ENCODE data around the gene DCAF16. TPM values are rescaled to one million over a fixed set of nuclear protein-coding genes. Genes with fewer than 3 reads are reported as not detected.

The DCAF16 gene
- total RNA-seq, 4 donors from 2014 or later: 23.4 to 28.7 (median 26.3) TPM

DNA sequence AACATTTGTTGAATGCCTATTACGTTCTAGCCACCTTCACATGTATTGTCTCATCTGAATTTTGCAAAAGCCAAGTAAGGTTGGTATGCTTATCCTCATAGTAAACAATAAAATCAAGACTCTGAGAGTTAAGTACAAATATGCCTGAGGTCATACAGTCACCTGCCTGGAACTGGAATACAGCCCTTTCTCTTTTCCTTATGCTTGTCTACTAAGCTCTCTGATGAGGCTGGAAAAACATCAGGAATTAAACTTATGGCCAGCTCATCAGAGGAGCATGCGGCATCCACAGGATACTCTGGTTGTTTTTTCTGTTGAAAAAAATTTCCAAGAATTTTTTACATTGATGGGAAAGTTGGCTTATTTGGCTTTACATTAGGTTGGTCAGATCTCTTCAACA, 35.7 kb upstream of the DCAF16 start:
- Histone ChIP-seq H3K27ac (replicated peaks in 1 of 4) (no peak overlapping the region), H3K4me3 (no peak overlapping the region), H3K9me3 (no peaks in the 10 kb centered on the region), H3K4me1 (no peaks in the 10 kb centered on the region), H3K36me3 (no peaks in the 10 kb centered on the region), H3K27me3 (no peaks in the 10 kb centered on the region)
- TF ChIP-seq EP300 (IDR thresholded peaks at IDR 0.05) (no peak), POLR2A (IDR thresholded peaks at IDR 0.05; ENCODE audit: low read depth) (no peak), POLR2AphosphoS5 (IDR thresholded peaks at IDR 0.05) (no peak)
- TF ChIP-seq, protein P1, sequence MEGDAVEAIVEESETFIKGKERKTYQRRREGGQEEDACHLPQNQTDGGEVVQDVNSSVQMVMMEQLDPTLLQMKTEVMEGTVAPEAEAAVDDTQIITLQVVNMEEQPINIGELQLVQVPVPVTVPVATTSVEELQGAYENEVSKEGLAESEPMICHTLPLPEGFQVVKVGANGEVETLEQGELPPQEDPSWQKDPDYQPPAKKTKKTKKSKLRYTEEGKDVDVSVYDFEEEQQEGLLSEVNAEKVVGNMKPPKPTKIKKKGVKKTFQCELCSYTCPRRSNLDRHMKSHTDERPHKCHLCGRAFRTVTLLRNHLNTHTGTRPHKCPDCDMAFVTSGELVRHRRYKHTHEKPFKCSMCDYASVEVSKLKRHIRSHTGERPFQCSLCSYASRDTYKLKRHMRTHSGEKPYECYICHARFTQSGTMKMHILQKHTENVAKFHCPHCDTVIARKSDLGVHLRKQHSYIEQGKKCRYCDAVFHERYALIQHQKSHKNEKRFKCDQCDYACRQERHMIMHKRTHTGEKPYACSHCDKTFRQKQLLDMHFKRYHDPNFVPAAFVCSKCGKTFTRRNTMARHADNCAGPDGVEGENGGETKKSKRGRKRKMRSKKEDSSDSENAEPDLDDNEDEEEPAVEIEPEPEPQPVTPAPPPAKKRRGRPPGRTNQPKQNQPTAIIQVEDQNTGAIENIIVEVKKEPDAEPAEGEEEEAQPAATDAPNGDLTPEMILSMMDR (IDR thresholded peaks at IDR 0.05): no peak
- DNase-seq (ENCODE audit: extremely low spot score): no peak
- 93% methylated on average over 2 of the region's 2 CpGs for WGBS
- intact Hi-C loops (cut with DNase I): no loop called here

DNA sequence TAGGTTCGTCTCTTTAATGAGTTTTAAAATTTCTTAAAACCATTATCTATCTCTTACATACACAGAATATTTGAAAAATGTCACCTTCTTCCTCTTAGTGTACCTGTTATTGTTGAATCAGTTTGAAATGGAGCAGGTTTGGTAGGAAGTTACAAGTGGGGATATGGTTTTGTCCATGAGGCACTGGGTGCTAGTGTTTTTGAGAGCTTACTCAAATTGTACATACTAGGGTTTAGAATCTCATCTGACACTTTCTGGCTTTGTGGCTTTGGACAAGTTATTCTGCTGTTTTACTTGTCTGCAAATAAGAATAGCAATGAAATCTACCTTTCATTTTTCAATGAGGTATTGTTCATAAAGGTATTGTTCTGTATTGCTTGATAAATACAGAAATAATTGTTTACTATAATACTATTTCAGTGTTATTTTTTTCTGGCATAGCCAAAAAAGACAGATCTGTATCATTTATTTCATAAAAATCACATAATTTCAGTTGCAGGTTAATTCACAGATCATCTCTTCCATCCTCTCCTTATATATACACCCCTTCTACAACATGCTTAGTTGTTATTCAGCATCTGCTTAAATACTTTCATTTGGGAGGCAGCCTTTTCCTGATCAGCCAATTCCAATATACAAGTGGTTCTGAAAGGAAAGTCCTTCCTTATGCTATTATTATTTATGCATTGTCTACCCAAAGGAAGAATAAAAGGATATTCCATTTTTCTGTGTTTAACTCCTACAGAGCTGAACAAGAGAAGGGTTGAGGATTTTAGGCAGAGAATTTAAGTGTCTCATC, 13.5 kb upstream of the DCAF16 start:
- H3K4me1 ChIP-seq: no peaks in the 10 kb centered on the region
- no peaks in the 10 kb centered on the region for H3K9me3 ChIP-seq
- H3K36me3 ChIP-seq: no peaks in the 10 kb centered on the region
- intact Hi-C loops (cut with DNase I): loop anchor here (10.0 kb wide), 1 partner anchor 541 kb away; no protein-coding TSS in a partner anchor
- H3K27ac ChIP-seq (replicated peaks in 1 of 4): no peak overlapping the region
- DNase-seq (ENCODE audit: extremely low spot score): no peak
- no peaks in the 10 kb centered on the region for H3K27me3 ChIP-seq
- WGBS: 92% methylated on average over 1 of the region's 1 CpG
- H3K4me3 ChIP-seq: no peak overlapping the region
- TF ChIP-seq POLR2A (IDR thresholded peaks at IDR 0.05; ENCODE audit: low read depth) (no peak), EP300 (IDR thresholded peaks at IDR 0.05) (no peak), POLR2AphosphoS5 (IDR thresholded peaks at IDR 0.05) (no peak)
- TF ChIP-seq, protein P1 (IDR thresholded peaks at IDR 0.05): no peak

DNA sequence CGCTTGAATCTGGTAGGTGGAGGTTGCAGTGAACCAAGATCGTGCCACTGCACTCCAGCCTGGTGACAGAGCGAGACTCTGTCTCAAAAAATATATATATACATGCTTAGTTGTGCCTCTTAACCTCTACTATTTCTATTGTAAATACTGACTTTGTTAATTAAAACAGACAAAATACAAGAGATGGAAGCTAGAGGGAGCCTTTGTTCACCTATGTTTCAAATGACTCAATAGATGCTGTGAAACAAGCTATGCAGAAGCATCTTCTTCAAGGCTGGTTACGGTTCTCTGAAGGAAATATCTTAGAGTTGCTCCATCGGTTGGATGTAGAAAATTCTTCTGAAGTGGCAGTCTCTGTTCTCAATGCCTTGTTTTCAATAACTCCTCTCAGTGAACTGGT, 6.5 kb upstream of the DCAF16 start:
- Histone ChIP-seq H3K27ac (replicated peaks in 1 of 4) (no peak overlapping the region), H3K9me3 (no peaks in the 10 kb centered on the region), H3K36me3 (no peaks in the 10 kb centered on the region), H3K4me1 (no peaks in the 10 kb centered on the region), H3K27me3 (no peaks in the 10 kb centered on the region), H3K4me3 (no peak overlapping the region)
- TF ChIP-seq POLR2A (IDR thresholded peaks at IDR 0.05; ENCODE audit: low read depth) (no peak), EP300 (IDR thresholded peaks at IDR 0.05) (no peak), POLR2AphosphoS5 (IDR thresholded peaks at IDR 0.05) (no peak)
- TF ChIP-seq, protein P1 (IDR thresholded peaks at IDR 0.05): peak; percentile 41 to 53 (median 47)
- no peak for DNase-seq (ENCODE audit: extremely low spot score)
- WGBS: 56% methylated on average over 5 of the region's 5 CpGs
- intact Hi-C loops (cut with DNase I): loop anchor here (1.0 kb wide), 1 partner anchor 776 kb away; no protein-coding TSS in a partner anchor

DNA sequence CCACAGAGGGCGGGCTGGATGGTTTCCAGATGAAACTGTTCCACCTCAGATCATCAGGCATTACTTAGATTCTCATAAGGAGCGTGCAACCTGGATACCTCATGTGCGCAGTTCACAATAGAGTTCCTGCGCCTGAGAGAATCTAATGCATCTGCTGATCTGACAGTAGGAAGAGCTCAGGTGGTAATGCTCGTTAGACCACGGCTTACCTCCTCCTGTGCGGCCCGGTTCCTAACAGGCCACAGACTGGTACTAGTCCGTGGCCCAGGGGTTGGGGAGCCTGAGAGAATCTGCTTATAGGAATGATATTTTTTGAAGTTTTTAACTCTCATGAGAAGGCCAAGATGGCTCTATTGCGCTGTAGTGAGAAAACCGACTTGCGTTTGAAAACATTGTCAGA, 5.6 kb upstream of the DCAF16 start:
- DNase-seq (ENCODE audit: extremely low spot score): no peak
- no peak for TF ChIP-seq POLR2AphosphoS5 (IDR thresholded peaks at IDR 0.05)
- TF ChIP-seq POLR2A (IDR thresholded peaks at IDR 0.05; ENCODE audit: low read depth): no peak
- WGBS: 97% methylated on average over 12 of the region's 12 CpGs
- peaks cover 3 to 6% (median 5%) of the 10 kb centered on the region in 4 donors for H3K4me1 ChIP-seq
- no peaks in the 10 kb centered on the region for H3K27me3 ChIP-seq
- H3K9me3 ChIP-seq: no peaks in the 10 kb centered on the region
- no peak overlapping the region for H3K4me3 ChIP-seq
- intact Hi-C loops (cut with DNase I): no loop called here
- no peak overlapping the region for H3K27ac ChIP-seq (replicated peaks in 1 of 4)
- H3K36me3 ChIP-seq: no peaks in the 10 kb centered on the region

DNA sequence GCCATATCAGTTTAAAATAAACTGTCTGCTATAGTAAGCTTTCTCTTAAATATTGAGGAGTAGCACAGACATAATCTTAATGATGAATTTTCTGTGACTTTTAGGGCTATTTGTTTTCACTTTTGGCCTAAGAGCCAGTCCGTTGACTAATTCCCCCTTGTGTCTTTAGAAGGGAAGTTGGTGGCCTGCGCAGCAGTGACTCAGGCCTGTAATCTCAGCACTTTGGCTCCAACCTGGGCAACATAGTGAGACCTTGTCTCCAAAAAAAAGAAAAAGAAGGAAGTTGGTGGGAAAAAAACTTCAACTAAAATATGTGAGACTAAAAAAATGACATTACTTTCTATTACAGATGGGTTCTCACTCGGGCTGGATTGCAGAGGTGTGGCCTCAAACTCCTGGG, 3.6 kb upstream of the DCAF16 start:
- Histone ChIP-seq H3K36me3 (no peaks in the 10 kb centered on the region), H3K27me3 (no peaks in the 10 kb centered on the region), H3K27ac (replicated peaks in 1 of 4) (no peak overlapping the region), H3K4me3 (no peak overlapping the region), H3K4me1 (peaks cover 14 to 18% (median 15%) of the 10 kb centered on the region in 4 donors), H3K9me3 (no peaks in the 10 kb centered on the region)
- 63% methylated on average over 3 of the region's 3 CpGs for WGBS
- DNase-seq (ENCODE audit: extremely low spot score): no peak
- intact Hi-C loops (cut with DNase I): loop anchor here (5.0 kb wide), 3 partner anchors 197 to 237 kb away; partner anchors contain the start of genes LAP3 and LCORL
- TF ChIP-seq POLR2A (IDR thresholded peaks at IDR 0.05; ENCODE audit: low read depth): no peak
- TF ChIP-seq POLR2AphosphoS5 (IDR thresholded peaks at IDR 0.05): no peak
- TF ChIP-seq, protein P1 (IDR thresholded peaks at IDR 0.05): no peak
- no peak for TF ChIP-seq EP300 (IDR thresholded peaks at IDR 0.05)

Data from esophagus muscularis mucosa (tissue), 4 donors.